ENCODE measurements around the gene PCDHGB3. TPM values are rescaled to one million over a fixed set of nuclear protein-coding genes. Genes with fewer than 3 reads are reported as not detected.
"Not testable (repeated sequence)": the region's sequence is repeated elsewhere in the genome, so short reads cannot be mapped to it uniquely, and the experiment has no call there.

Gene PCDHGB3
- total and polyA plus RNA-seq, 12 donors = 0.03 to 7.1 (median 2.4) TPM

- not testable (repeated sequence) for H3K36me3 ChIP-seq (replicated peaks in 1 of 2); H3K4me1 ChIP-seq (replicated peaks in 1 of 2); H3K27me3 ChIP-seq
- Histone ChIP-seq H3K9me3 (replicated peaks in 1 of 3) (peaks cover 0 to 65% (median 8%) of the 10 kb centered on the region in 3 donors), H3K4me3 (peak within 1 kb of the TSS in 2 of 4 donors; percentile 3 to 54), H3K27ac (peak within 1 kb of the TSS in 1 of 5 donors; percentile 47)
- intact Hi-C loops (cut with DNase I) = loop anchor here (10.0 kb wide), 4 partner anchors 103 to 193 kb away; partner anchors contain the start of gene PCDHB14 (in 1 of the 2)
- 6 to 16% (median 9%) methylated on average over 17 to 44 of the region's 47 CpGs for WGBS, 4 donors
- peak; percentile 61 to 83 (median 77) for DNase-seq
- TF ChIP-seq, protein P1, sequence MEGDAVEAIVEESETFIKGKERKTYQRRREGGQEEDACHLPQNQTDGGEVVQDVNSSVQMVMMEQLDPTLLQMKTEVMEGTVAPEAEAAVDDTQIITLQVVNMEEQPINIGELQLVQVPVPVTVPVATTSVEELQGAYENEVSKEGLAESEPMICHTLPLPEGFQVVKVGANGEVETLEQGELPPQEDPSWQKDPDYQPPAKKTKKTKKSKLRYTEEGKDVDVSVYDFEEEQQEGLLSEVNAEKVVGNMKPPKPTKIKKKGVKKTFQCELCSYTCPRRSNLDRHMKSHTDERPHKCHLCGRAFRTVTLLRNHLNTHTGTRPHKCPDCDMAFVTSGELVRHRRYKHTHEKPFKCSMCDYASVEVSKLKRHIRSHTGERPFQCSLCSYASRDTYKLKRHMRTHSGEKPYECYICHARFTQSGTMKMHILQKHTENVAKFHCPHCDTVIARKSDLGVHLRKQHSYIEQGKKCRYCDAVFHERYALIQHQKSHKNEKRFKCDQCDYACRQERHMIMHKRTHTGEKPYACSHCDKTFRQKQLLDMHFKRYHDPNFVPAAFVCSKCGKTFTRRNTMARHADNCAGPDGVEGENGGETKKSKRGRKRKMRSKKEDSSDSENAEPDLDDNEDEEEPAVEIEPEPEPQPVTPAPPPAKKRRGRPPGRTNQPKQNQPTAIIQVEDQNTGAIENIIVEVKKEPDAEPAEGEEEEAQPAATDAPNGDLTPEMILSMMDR (IDR thresholded peaks at IDR 0.05) = peak; percentile 43 to 79 (median 64)
- peak in 1 of 2 donors; percentile 18 for TF ChIP-seq POLR2A (IDR thresholded peaks at IDR 0.05)
These were observed 47.6 kb downstream of the PCDHGB3 start, which contains the start of gene PCDHGB7 for GRCh38 chr5:141417494-141418172. Gene PCDHGB7 (plus strand): TSS chr5:141417677. CDS start chr5:141417860, 183 bp downstream.

DNA sequence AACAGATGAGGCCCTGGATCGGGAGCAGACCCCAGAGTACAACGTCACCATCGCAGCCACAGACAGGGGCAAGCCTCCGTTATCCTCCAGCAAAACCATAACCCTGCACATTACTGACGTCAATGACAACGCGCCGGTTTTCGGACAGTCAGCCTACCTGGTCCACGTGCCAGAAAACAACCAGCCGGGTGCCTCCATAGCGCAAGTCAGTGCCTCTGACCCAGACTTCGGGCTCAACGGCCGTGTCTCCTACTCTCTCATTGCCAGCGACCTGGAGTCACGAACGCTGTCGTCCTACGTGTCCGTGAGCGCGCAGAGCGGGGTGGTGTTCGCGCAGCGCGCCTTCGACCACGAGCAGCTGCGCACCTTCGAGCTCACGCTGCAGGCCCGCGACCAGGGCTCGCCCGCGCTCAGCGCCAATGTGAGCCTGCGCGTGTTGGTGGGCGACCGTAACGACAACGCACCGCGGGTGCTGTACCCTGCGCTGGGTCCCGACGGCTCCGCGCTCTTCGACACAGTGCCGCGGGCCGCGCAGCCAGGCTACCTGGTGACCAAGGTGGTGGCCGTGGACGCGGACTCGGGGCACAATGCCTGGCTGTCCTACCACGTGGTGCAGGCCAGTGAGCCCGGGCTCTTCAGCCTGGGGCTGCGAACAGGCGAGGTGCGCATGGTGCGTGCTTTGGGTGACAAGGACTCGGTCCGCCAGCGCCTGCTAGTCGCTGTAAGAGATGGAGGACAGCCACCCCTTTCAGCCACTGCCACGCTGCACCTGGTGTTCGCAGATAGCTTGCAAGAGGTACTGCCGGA lies 49.2 kb downstream of the PCDHGB3 start:
- Histone ChIP-seq H3K27ac (no peak overlapping the region), H3K36me3 (replicated peaks in 1 of 2) (no peaks in the 10 kb centered on the region), H3K4me3 (peak overlapping the region in 1 of 4 donors; percentile 4), H3K4me1 (replicated peaks in 1 of 2) (no peaks in the 10 kb centered on the region), H3K9me3 (replicated peaks in 1 of 3) (peaks cover 0 to 75% (median 17%) of the 10 kb centered on the region in 3 donors), H3K27me3 (no peaks in the 10 kb centered on the region)
- DNase-seq = no peak
- WGBS, 4 donors = 24 to 44% (median 28%) methylated on average over 38 to 74 of the region's 74 CpGs
- intact Hi-C loops (cut with DNase I) = loop anchor here (10.0 kb wide), 4 partner anchors 104 to 194 kb away; partner anchors contain the start of gene PCDHB14 (in 1 of the 2)
- TF ChIP-seq POLR2A (IDR thresholded peaks at IDR 0.05) = no peak

- TF ChIP-seq, protein P1 (IDR thresholded peaks at IDR 0.05) = peak in 5 of 6 experiments; percentile 15 to 41 (median 37)
- no peak for TF ChIP-seq POLR2A (IDR thresholded peaks at IDR 0.05)
- peaks cover 0 to 86% (median 26%) of the 10 kb centered on the region in 3 donors for H3K9me3 ChIP-seq (replicated peaks in 1 of 3)
- intact Hi-C loops (cut with DNase I) = loop anchor here in 1 of 2 donors (10.0 kb wide), 1 partner anchor 104 kb away; no protein-coding TSS in a partner anchor
- H3K27ac ChIP-seq = no peak within 1 kb of the TSS
- H3K27me3 ChIP-seq = no peaks in the 10 kb centered on the region
- WGBS, 4 donors = 8 to 13% (median 10%) methylated on average over 30 to 42 of the region's 42 CpGs
- H3K4me3 ChIP-seq = peak within 1 kb of the TSS in 1 of 4 donors; percentile 40
- no peaks in the 10 kb centered on the region for H3K4me1 ChIP-seq (replicated peaks in 1 of 2)
- H3K36me3 ChIP-seq (replicated peaks in 1 of 2) = no peaks in the 10 kb centered on the region
- DNase-seq = peak in 1 of 7 donors; percentile 31
These were observed 50.9 kb downstream of the PCDHGB3 start, which contains the start of gene PCDHGA11 for GRCh38 chr5:141420855-141421488. Gene PCDHGA11 (plus strand): TSS chr5:141421051. CDS start chr5:141421228, 177 bp downstream.

DNA sequence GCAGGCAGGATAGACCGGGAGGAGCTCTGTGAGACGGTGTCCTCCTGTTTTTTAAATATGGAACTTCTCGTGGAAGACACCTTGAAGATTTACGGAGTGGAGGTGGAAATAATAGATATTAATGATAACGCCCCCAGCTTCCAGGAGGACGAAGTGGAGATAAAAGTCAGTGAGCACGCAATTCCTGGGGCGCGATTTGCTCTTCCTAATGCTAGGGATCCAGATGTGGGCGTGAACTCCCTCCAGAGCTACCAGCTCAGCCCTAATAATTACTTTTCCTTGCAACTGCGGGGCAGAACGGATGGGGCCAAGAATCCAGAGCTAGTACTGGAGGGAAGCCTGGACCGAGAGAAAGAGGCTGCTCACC lies 51.4 kb downstream of the PCDHGB3 start:
- Histone ChIP-seq H3K4me3 (peak overlapping the region in 1 of 4 donors; percentile 40), H3K9me3 (replicated peaks in 1 of 3) (peaks cover 0 to 86% (median 26%) of the 10 kb centered on the region in 3 donors), H3K4me1 (replicated peaks in 1 of 2) (no peaks in the 10 kb centered on the region), H3K27ac (no peak overlapping the region), H3K27me3 (no peaks in the 10 kb centered on the region), H3K36me3 (replicated peaks in 1 of 2) (no peaks in the 10 kb centered on the region)
- intact Hi-C loops (cut with DNase I) = loop anchor here in 1 of 2 donors (10.0 kb wide), 1 partner anchor 103 kb away; no protein-coding TSS in a partner anchor
- no peak for TF ChIP-seq POLR2A (IDR thresholded peaks at IDR 0.05)
- TF ChIP-seq, protein P1 (IDR thresholded peaks at IDR 0.05) = no peak
- DNase-seq = no peak
- WGBS, 4 donors = 7 to 8% (median 7%) methylated on average over 10 to 13 of the region's 13 CpGs

Other genes starting within 250 kb of the PCDHGB3 start
Only the 30 nearest of the 37 such genes appear.
- 1 to 10 TPM in 3 of 9 donors, under 1 TPM in 6; 0.28 to 2.2 (median 0.52) TPM for gene PCDHB9, start 183.1 kb upstream of the PCDHGB3 start, total RNA-seq
- gene PCDHB9, start 183.1 kb upstream of the PCDHGB3 start, polyA plus RNA-seq = 1 to 10 TPM in 1 of 3 donors, under 1 TPM in 2; 0.27 to 1.3 (median 0.80) TPM
- gene PCDHB10, start 177.9 kb upstream of the PCDHGB3 start, total RNA-seq = 1 to 10 TPM in 3 of 9 donors, under 1 TPM in 6; 0.18 to 2.3 (median 0.61) TPM
- gene PCDHB10, start 177.9 kb upstream of the PCDHGB3 start, polyA plus RNA-seq = 1 to 10 TPM in 1 of 3 donors, under 1 TPM in 2; 0.81 to 3.0 (median 0.88) TPM
- gene PCDHB11, start 170.6 kb upstream of the PCDHGB3 start, total RNA-seq = 1 to 10 TPM in 7 of 9 donors, under 1 TPM in 2; 0.12 to 7.1 (median 2.5) TPM
- gene PCDHB11, start 170.6 kb upstream of the PCDHGB3 start, polyA plus RNA-seq = under 1 TPM; 0.48 to 0.81 (median 0.67) TPM
- 1 to 10 TPM in 7 of 9 donors, under 1 TPM in 2; 0.50 to 3.4 (median 1.5) TPM for gene PCDHB12, start 161.5 kb upstream of the PCDHGB3 start, total RNA-seq
- gene PCDHB12, start 161.5 kb upstream of the PCDHGB3 start, polyA plus RNA-seq = under 1 TPM; 0.40 to 0.97 (median 0.47) TPM
- gene PCDHB13, start 156.3 kb upstream of the PCDHGB3 start, total RNA-seq = 1 to 10 TPM in 8 of 9 donors, under 1 TPM in 1; 0.72 to 7.2 (median 5.9) TPM
- gene PCDHB13, start 156.3 kb upstream of the PCDHGB3 start, polyA plus RNA-seq = 1 to 10 TPM; 1.3 to 5.4 (median 1.3) TPM
- gene PCDHB14, start 146.9 kb upstream of the PCDHGB3 start, total RNA-seq = 1 to 10 TPM; 1.7 to 7.7 (median 3.7) TPM
- 1 to 10 TPM; 1.9 to 4.1 (median 2.2) TPM for gene PCDHB14, start 146.9 kb upstream of the PCDHGB3 start, polyA plus RNA-seq
- gene PCDHB15, start 124.8 kb upstream of the PCDHGB3 start, total RNA-seq = 1 to 10 TPM in 7 of 9 donors, under 1 TPM in 2; 0.95 to 3.2 (median 1.4) TPM
- 1 to 10 TPM; 1.2 to 2.2 (median 1.4) TPM for gene PCDHB15, start 124.8 kb upstream of the PCDHGB3 start, polyA plus RNA-seq
- gene SLC25A2, start 66.2 kb upstream of the PCDHGB3 start, total RNA-seq = 1 to 10 TPM in 1 of 9 donors, under 1 TPM in 4, not detected in 4; 0.43 to 1.5 (median 0.53) TPM
- gene SLC25A2, start 66.2 kb upstream of the PCDHGB3 start, polyA plus RNA-seq = under 1 TPM in 2 of 3 donors, not detected in 1; 0.07 to 0.72 TPM
- gene TAF7, start 49.5 kb upstream of the PCDHGB3 start, total RNA-seq = 100 to 1,000 TPM in 1 of 9 donors, 10 to 100 TPM in 8; 38.0 to 111 (median 70.9) TPM
- 100 to 1,000 TPM in 1 of 3 donors, 10 to 100 TPM in 2; 23.9 to 132 (median 29.7) TPM for gene TAF7, start 49.5 kb upstream of the PCDHGB3 start, polyA plus RNA-seq
- under 1 TPM; 0.09 to 0.96 (median 0.28) TPM for gene PCDHGA1, start 39.7 kb upstream of the PCDHGB3 start, total RNA-seq
- under 1 TPM; 0.13 to 0.60 (median 0.32) TPM for gene PCDHGA1, start 39.7 kb upstream of the PCDHGB3 start, polyA plus RNA-seq
- 1 to 10 TPM in 8 of 9 donors, under 1 TPM in 1; 0.91 to 6.1 (median 2.6) TPM for gene PCDHGA2, start 31.5 kb upstream of the PCDHGB3 start, total RNA-seq
- 1 to 10 TPM in 1 of 3 donors, under 1 TPM in 2; 0.27 to 2.1 (median 0.56) TPM for gene PCDHGA2, start 31.5 kb upstream of the PCDHGB3 start, polyA plus RNA-seq
- gene PCDHGA3, start 26.4 kb upstream of the PCDHGB3 start, total RNA-seq = 1 to 10 TPM; 1.0 to 6.2 (median 3.0) TPM
- 1 to 10 TPM in 1 of 3 donors, under 1 TPM in 2; 0.27 to 1.5 (median 0.80) TPM for gene PCDHGA3, start 26.4 kb upstream of the PCDHGB3 start, polyA plus RNA-seq
- gene PCDHGB1, start 20.1 kb upstream of the PCDHGB3 start, total RNA-seq = 10 to 100 TPM in 2 of 9 donors, 1 to 10 TPM in 7; 1.6 to 16.1 (median 3.1) TPM
- gene PCDHGB1, start 20.1 kb upstream of the PCDHGB3 start, polyA plus RNA-seq = 1 to 10 TPM in 1 of 3 donors, under 1 TPM in 2; 0.20 to 2.2 (median 0.88) TPM
- 1 to 10 TPM in 8 of 9 donors, under 1 TPM in 1; 0.97 to 9.5 (median 4.3) TPM for gene PCDHGA4, start 15.2 kb upstream of the PCDHGB3 start, total RNA-seq
- gene PCDHGA4, start 15.2 kb upstream of the PCDHGB3 start, polyA plus RNA-seq = 1 to 10 TPM in 1 of 3 donors, under 1 TPM in 2; 0.20 to 2.4 (median 0.64) TPM
- gene PCDHGB2, start 10.2 kb upstream of the PCDHGB3 start, total RNA-seq = 1 to 10 TPM; 1.6 to 6.3 (median 3.4) TPM
- 1 to 10 TPM in 1 of 3 donors, under 1 TPM in 2; 0.10 to 1.8 (median 0.88) TPM for gene PCDHGB2, start 10.2 kb upstream of the PCDHGB3 start, polyA plus RNA-seq
- gene PCDHGA5, start 6.1 kb upstream of the PCDHGB3 start, total RNA-seq = 1 to 10 TPM in 8 of 9 donors, under 1 TPM in 1; 0.42 to 5.9 (median 2.0) TPM
- gene PCDHGA5, start 6.1 kb upstream of the PCDHGB3 start, polyA plus RNA-seq = under 1 TPM; 0.24 to 0.80 (median 0.79) TPM
- 1 to 10 TPM; 1.8 to 6.6 (median 2.9) TPM for gene PCDHGA6, start 3.6 kb downstream of the PCDHGB3 start, total RNA-seq
- gene PCDHGA6, start 3.6 kb downstream of the PCDHGB3 start, polyA plus RNA-seq = 1 to 10 TPM in 2 of 3 donors, under 1 TPM in 1; 0.57 to 2.1 (median 1.4) TPM
- 1 to 10 TPM in 8 of 9 donors, under 1 TPM in 1; 0.91 to 5.0 (median 1.9) TPM for gene PCDHGA7, start 12.5 kb downstream of the PCDHGB3 start, total RNA-seq
- 1 to 10 TPM in 1 of 3 donors, under 1 TPM in 2; 0.37 to 1.4 (median 0.59) TPM for gene PCDHGA7, start 12.5 kb downstream of the PCDHGB3 start, polyA plus RNA-seq
- gene PCDHGB4, start 17.5 kb downstream of the PCDHGB3 start, total RNA-seq = 1 to 10 TPM; 3.3 to 9.1 (median 4.8) TPM
- 1 to 10 TPM in 1 of 3 donors, under 1 TPM in 2; 0.27 to 2.2 (median 0.72) TPM for gene PCDHGB4, start 17.5 kb downstream of the PCDHGB3 start, polyA plus RNA-seq
- 1 to 10 TPM in 4 of 9 donors, under 1 TPM in 5; 0.06 to 4.0 (median 0.94) TPM for gene PCDHGA8, start 22.4 kb downstream of the PCDHGB3 start, total RNA-seq
- gene PCDHGA8, start 22.4 kb downstream of the PCDHGB3 start, polyA plus RNA-seq = under 1 TPM; 0.15 to 0.48 (median 0.17) TPM
- gene PCDHGB5, start 27.7 kb downstream of the PCDHGB3 start, total RNA-seq = 10 to 100 TPM in 5 of 9 donors, 1 to 10 TPM in 4; 5.2 to 15.3 (median 11.7) TPM
- 1 to 10 TPM in 2 of 3 donors, under 1 TPM in 1; 0.40 to 4.5 (median 1.2) TPM for gene PCDHGB5, start 27.7 kb downstream of the PCDHGB3 start, polyA plus RNA-seq
- gene PCDHGA9, start 32.5 kb downstream of the PCDHGB3 start, total RNA-seq = 1 to 10 TPM; 1.5 to 8.6 (median 5.7) TPM
- gene PCDHGA9, start 32.5 kb downstream of the PCDHGB3 start, polyA plus RNA-seq = 1 to 10 TPM in 2 of 3 donors, under 1 TPM in 1; 0.17 to 2.9 (median 1.3) TPM
- gene PCDHGB6, start 37.8 kb downstream of the PCDHGB3 start, total RNA-seq = 10 to 100 TPM in 5 of 9 donors, 1 to 10 TPM in 4; 2.9 to 15.9 (median 11.5) TPM
- 1 to 10 TPM in 2 of 3 donors, under 1 TPM in 1; 0.61 to 7.2 (median 1.5) TPM for gene PCDHGB6, start 37.8 kb downstream of the PCDHGB3 start, polyA plus RNA-seq
- 1 to 10 TPM; 4.5 to 9.7 (median 7.7) TPM for gene PCDHGA10, start 42.7 kb downstream of the PCDHGB3 start, total RNA-seq
- 1 to 10 TPM in 2 of 3 donors, under 1 TPM in 1; 0.64 to 2.2 (median 1.5) TPM for gene PCDHGA10, start 42.7 kb downstream of the PCDHGB3 start, polyA plus RNA-seq
- gene PCDHGB7, start 47.4 kb downstream of the PCDHGB3 start, total RNA-seq = 10 to 100 TPM in 8 of 9 donors, 1 to 10 TPM in 1; 3.9 to 28.1 (median 17.9) TPM
- 1 to 10 TPM in 2 of 3 donors, under 1 TPM in 1; 0.88 to 8.2 (median 2.7) TPM for gene PCDHGB7, start 47.4 kb downstream of the PCDHGB3 start, polyA plus RNA-seq
- 1 to 10 TPM; 1.6 to 4.9 (median 3.2) TPM for gene PCDHGA11, start 50.8 kb downstream of the PCDHGB3 start, total RNA-seq
- 1 to 10 TPM in 2 of 3 donors, under 1 TPM in 1; 0.44 to 2.0 (median 1.4) TPM for gene PCDHGA11, start 50.8 kb downstream of the PCDHGB3 start, polyA plus RNA-seq
- 10 to 100 TPM in 8 of 9 donors, 1 to 10 TPM in 1; 2.5 to 29.1 (median 13.9) TPM for gene PCDHGA12, start 60.3 kb downstream of the PCDHGB3 start, total RNA-seq
- gene PCDHGA12, start 60.3 kb downstream of the PCDHGB3 start, polyA plus RNA-seq = 1 to 10 TPM in 2 of 3 donors, under 1 TPM in 1; 0.34 to 5.6 (median 3.8) TPM
- 100 to 1,000 TPM in 1 of 9 donors, 10 to 100 TPM in 7, 1 to 10 TPM in 1; 8.7 to 103 (median 76.5) TPM for gene PCDHGC3, start 105.7 kb downstream of the PCDHGB3 start, total RNA-seq
- gene PCDHGC3, start 105.7 kb downstream of the PCDHGB3 start, polyA plus RNA-seq = 100 to 1,000 TPM in 1 of 3 donors, 10 to 100 TPM in 2; 70.4 to 112 (median 90.9) TPM
- 1 to 10 TPM in 8 of 9 donors, under 1 TPM in 1; 0.30 to 6.1 (median 1.8) TPM for gene PCDHGC4, start 114.8 kb downstream of the PCDHGB3 start, total RNA-seq
- gene PCDHGC4, start 114.8 kb downstream of the PCDHGB3 start, polyA plus RNA-seq = 1 to 10 TPM in 1 of 3 donors, under 1 TPM in 2; 0.03 to 1.0 (median 0.53) TPM
- gene PCDHGC5, start 118.8 kb downstream of the PCDHGB3 start, total RNA-seq = 1 to 10 TPM in 7 of 9 donors, under 1 TPM in 2; 0.61 to 5.2 (median 3.0) TPM
- 1 to 10 TPM in 1 of 3 donors, under 1 TPM in 2; 0.10 to 1.1 (median 0.33) TPM for gene PCDHGC5, start 118.8 kb downstream of the PCDHGB3 start, polyA plus RNA-seq